Retinal pigment epithelial cell (primary cell): ENCODE measurements around the gene PAMR1.

Source experiments
- DNase-seq: peaks from one replicate; pipeline ENCODE4 v3.0.0-alpha.2; 2010; ENCODE audit warnings: low read depth
- H3K4me3 ChIP-seq: 2 replicates; pipeline ENCODE4 v1.5.1; 2011; ENCODE audit warnings: mild to moderate bottlenecking, low read length, control low read depth, moderate library complexity
- CTCF ChIP-seq: conservative IDR thresholded peaks from 2 replicates; pipeline ENCODE4 v1.5.1; 2011; ENCODE audit warnings: low read depth, low read length, control low read depth, inconsistent platforms

The PAMR1 gene

GRCh38 chr11:35563484-35564244, 38.2 kb upstream of the PAMR1 start:
- DNase-seq = no peak
- TF ChIP-seq CTCF = no peak
- no peak overlapping the region for H3K4me3 ChIP-seq

- TF ChIP-seq CTCF = no peak
Observed at GRCh38 chr11:35559949-35560348, 34.5 kb upstream of the PAMR1 start.

GRCh38 chr11:35558513-35558912, 33.1 kb upstream of the PAMR1 start:
- no peak overlapping the region for H3K4me3 ChIP-seq
- no peak for DNase-seq
- no peak for TF ChIP-seq CTCF

More at GRCh38 chr11:35559949-35560348, 34.5 kb upstream of the PAMR1 start:
- no peak for DNase-seq
- no peak overlapping the region for H3K4me3 ChIP-seq

- no peak overlapping the region for H3K4me3 ChIP-seq
- no peak for DNase-seq
- no peak for TF ChIP-seq CTCF
Observed at GRCh38 chr11:35555488-35555887, 30.1 kb upstream of the PAMR1 start.

- TF ChIP-seq CTCF = peak; percentile 54
- no peak for DNase-seq
- H3K4me3 ChIP-seq = no peak overlapping the region
Observed at GRCh38 chr11:35554491-35555437, 29.3 kb upstream of the PAMR1 start.

- no peak for TF ChIP-seq CTCF
- H3K4me3 ChIP-seq = no peak overlapping the region
- DNase-seq = no peak
Observed at GRCh38 chr11:35553831-35554230, 28.4 kb upstream of the PAMR1 start.

- no peak overlapping the region for H3K4me3 ChIP-seq
- no peak for DNase-seq
- no peak for TF ChIP-seq CTCF
Observed at GRCh38 chr11:35553021-35553420, 27.6 kb upstream of the PAMR1 start.
